HK-2 (cell line): ENCODE results near the gene NCOA5.

Experiments
- DNase-seq: peaks from one replicate; pipeline ENCODE4 v3.0.0-alpha.2; 2018; ENCODE audit not compliant: unreplicated experiment

NCOA5 gene

DNA sequence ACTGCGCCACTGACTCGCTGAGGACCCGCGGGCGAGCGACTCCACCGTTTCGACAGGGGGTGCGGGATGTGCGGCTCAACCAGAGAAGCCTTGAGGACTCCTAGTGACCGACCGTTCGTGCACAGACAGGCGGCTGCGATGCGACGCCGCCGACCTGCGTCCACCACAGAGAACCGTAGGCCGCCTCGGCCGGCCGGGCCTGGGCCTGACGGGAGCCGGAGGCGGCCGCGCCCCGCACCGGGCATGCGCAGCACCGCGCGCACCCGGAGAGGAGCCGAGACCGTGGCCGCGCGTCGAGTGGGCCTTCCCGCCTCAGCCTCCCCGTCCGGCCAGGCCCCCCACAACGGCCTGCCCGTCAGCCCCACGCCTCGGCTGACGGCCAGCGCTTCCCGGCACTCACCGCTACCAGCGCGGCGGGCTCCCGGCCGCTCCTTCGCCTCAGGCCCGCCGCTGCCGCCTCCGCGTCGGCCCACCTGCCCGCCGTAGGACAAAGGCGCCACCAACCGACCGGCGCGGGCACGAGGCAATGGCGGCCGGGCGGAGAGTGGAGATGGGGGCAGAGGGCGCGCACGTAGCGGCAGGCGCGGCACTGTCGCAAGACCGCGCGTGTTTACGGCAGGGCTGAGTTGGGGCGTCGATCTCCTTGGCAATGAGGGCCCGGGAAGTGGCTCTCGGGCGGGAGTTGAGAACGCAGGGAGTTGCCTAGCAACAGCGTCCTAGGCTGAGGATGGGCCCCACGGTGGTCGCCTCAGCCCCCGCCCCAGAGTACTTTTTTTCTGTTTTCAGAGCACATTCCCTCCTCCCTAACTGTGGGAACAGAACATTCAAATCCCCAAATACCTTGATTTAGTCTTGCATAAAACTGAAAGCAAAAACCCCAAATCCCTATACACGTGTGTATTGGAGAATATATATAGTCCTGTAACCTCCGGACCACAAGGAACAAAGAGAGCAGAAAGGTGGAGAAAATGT, at the start of gene NCOA5:
TSS of gene NCOA5 (minus strand) at position 546 of the 972 bp plus-strand sequence. CDS start 10,538 bp downstream, outside the sequence.
- peak; percentile 98 for DNase-seq

DNA sequence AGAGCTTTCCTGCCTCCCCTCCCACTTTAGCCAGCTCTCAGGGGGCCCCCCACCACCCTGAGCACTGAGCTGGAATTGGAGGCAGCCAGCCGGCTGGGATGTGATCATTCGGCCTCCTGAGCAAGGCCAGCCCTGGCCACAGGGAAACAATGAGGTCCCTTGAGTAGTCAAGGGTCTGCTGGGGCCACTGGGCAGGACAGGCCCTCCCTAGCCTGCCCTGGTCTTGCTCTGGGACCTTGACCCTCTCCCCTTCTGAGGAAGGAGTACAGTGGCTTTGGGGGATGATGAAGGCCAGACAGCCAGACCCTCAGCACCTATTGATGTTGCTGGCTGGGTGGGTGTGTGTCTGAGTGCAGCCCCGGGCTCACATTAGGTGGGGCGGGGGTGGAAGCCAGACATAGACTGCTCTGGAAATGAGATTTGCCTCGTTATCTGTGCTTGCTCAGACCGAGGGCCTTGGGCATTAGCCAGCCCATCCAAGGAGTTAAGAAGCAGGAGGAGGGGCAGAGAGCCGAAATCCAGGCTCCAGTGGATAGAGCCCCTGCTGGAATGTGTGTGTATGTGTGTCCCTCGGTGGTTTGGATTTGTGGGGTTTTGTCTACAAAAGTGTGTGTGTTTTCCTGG, 49.6 kb upstream of the NCOA5 start:
- DNase-seq = no peak

DNA sequence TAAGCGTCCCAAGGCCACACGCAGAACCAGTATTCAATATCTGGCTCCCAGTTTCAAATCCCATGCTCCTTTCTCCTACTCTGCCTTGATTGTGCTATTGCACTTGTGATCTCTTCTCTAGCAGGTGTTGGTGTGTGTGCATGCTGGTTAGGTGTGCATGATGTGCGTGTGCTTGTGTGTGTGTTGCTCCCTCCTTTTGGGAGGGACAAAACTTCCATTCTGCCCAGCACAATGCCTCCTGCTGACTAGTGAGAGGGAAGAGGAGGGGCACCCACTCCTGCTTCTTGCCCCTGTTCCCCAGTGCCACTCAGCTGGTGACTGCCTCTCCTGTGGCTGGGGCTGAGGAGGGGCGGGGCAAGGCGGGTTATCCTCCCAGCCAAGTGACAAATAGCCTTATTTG, 48.1 kb upstream of the NCOA5 start:
- no peak for DNase-seq

DNA sequence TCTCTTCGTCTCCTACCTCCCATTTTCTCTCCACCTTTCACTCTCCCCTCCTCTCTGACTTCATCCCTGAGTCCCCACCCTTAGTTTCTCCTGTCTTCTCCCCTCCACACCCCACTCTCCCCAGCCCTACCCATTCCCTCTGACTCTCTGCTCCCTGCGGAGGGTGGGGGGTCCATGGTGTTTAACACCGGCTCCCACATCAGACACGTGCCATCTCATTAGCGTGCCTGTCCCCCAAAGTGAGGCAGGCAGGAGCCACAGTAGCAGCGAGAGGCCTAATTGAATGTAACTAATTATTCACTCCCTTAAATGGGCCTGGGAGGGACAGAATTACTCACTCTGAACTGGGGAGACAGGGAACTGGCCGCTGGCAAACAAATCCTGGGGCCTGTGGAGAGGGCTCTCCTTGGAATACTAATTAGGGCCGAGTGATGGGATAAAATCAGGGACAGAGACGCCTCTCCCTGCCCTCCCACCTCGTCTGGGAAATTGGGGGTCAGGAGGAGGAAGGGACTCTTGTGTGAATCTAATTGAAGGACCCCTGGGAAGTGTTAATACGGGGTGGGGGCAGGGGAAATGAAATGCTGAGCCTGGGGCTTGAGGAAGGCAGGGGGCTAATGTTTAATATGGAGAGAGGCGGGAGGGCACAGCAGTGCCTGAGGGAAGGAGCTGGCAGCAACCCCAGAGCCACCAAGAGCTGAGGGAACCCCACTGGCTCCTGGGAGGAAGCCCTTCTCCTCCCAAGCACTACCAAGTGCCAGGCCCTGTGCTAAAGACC, 46.3 kb upstream of the NCOA5 start:
- no peak for DNase-seq

DNA sequence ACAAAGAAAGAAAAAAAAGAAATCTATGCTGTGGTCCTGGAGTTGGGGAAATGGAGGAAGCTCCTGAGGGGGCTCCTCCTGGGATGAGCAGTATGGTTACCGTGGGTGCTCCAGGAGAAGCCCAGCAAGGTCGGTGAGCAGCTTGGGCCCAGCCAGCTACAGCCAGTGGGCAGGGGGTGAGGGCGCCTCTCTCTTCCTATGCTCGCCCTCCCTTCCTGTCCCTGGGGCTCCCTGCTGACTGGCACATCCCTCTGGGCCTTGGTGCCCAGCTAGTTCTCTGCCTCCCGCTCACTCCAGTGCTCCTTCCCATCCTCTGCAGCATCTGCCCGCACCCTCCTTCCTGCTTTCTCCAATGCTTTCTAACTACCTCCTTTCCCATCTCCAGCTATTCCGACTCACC, 45.0 kb upstream of the NCOA5 start:
- no peak for DNase-seq

DNA sequence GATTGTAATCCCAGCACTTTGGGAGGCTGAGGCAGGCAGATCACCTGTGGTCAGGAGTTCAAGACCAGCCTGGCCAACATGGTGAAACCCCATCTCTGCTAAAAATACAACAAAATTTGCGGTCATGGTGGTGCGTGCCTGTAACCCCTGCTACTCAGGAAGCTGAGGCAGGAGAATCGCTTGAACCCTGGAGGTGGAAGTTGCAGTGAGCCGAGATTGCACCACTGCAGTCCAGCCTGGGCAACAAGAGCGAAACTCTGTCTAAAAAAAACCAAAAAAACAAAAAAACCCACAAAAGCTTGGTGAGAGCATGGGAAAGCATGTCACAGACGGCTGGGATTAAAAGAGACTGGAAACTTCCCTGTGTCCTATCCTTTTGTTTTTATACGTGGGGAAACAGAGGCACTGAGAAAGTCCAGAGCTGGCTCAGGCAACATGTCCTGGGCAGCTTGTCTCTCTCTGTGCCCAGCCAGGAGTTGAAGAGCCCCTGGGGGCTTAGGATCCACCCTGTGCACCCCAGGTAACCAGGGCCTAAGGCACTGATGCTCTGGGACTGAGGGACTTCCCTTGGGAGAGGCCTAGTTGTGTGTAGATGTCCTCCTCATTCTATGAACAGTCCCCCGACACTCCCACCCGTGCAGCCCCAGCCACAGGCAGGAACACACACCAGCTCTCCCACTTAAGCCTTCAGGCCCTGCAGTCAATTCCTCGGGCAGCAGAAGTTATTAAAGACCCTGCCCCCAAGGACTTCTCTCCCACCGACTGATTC, 44.3 kb upstream of the NCOA5 start:
- DNase-seq = no peak

DNA sequence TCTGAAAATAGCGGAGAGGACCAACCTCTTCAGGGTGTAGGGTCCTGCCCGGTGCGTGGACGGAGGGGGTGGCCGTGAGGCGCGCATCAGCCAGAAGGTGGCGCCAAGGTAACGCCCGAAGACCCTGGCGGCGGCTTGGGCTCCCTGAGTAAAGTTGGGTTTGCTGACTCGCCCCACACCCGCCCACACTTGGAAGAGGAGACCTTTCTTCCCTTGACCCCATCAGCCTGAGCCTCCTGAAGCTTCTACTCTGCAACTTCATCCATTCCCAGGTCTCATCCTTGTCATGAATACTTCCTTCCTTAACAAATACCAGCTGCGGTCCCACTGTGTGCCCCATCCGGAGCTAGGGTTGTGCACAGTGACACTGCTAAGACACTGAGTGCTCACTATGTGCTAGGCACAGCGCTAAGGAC, 43.0 kb upstream of the NCOA5 start:
- peak; percentile 77 for DNase-seq

DNA sequence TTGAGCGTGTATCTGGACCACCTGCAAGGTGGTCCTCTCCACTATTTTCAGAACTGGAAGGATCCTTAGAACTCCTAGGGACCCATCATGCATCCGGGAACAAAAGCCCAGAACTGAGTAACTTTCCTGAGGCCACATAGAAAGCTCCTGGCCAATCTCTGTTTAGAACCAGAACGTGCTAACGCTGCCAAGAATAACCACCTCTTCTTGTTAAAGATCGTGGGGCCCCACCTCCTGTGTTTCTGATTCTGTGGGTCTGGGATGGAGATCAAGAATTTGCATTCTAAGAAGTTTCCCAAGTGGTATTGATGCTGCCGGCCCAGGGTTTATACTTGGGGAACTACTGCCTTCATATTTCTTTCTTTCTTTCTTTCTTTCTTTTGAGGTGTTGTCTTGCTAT, 41.6 kb upstream of the NCOA5 start:
- DNase-seq = no peak

DNA sequence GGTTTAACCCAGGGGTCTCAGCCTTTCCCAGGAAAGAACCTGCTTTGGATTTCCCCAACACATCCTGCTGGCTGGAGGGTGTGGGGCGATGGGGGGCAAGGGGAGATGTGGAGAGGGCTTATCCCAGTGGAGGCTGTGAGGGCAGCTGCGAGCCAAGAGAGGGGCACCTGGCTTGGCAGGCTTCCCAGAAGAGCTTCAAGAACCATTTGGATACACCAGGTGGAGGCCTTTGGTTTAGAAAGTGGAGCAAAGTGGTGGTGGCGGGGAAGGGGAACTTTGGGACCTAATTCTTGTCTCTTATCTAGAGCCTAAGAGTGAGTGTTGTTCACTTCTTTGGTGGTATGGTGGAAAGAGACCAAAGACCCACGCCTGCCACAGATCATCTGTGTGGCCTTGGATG, 40.8 kb upstream of the NCOA5 start:
- no peak for DNase-seq

DNA sequence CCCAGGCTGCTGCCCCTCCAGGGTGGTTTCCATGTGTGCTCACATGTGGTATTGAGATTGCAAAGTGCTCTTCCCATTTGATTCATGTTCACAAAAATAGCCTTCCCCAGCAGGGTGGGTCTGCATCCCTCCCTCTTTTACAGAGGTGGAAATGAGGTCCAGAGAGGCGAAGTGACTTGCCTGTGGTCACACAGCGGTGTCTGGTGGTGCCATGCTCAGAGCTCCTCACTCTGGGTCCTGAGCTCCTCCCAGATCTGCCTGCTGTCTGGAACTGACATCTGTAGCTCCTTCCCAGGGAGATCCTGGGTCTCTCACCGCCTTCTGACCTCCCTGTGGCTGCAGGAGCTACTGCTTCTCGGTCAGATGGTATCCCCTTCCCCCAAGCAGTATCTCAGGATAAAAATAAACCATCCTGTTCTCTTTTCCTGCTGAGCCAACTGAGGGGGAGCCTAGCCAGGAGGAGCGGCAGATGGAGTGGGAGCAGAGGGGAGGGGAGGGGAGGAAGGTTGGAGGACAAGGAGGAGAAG, 40.3 kb upstream of the NCOA5 start:
- DNase-seq = no peak

DNA sequence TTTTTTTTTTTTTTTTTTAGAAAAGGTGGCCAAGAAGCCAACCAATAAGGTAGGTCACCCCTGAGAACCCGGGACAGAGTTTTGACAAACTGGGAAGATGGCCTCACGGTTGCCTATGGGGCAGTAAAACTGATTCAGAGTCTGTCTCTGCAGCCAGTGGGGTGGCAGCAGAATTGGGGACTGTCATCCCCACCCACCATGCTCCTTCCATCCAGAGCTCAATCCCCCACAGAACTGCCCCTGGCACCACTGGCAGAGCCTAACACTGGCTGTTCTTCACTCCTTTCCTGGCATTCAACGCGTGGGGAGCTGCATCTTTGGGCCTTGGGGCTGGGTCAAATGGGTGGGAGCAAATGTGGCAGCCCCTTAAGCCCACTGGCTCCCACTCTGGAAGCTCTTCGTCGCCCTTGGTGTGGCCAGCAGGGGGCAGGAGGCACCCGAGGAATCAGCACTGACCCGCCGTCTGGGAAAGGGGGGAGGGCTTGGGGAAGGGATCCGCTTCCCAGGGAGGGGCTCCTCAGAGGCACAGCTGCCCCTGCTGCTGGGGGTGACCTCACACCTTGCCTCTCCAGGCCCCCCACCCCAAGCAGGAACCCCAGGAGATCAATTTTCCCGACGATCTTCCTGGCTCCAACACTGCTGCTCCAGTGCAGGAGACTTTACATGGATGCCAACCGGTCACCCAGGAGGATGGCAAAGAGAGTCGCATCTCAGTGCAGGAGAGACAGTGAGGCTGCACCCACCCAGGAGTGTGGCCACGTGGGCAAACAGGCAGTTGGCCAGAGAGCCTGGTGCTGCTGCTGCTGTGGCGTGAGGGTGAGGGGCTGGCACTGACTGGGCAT, 38.8 kb upstream of the NCOA5 start:
- no peak for DNase-seq

DNA sequence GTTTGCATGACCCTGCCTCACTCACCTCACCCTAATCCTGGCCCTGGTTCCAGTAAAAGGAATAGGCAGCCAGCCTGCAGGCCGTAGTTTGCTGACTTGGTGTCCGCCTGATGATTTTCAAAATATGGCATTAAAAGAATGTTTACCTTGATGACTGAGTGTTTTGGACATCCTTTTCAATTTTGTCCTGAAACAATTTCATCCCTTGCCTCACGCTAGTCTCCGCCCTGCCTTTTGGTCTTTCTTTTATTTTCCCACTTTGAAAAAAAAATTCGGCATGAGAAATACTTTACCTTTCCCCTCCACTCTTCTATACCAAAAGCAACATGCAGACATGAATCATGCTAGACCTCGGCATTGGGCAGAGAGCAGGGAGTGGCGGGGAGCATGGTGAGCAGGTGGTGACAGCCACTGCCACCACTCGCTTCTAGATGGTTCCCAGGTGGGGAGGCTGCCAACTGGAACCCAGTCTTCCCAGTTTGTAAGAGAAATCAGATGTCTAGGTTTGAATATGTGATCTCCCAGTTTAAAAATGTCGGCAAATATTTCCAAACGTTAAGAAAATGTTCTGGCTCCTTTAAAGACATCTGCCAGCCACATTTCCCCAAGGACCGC, 37.7 kb upstream of the NCOA5 start:
- DNase-seq = no peak

DNA sequence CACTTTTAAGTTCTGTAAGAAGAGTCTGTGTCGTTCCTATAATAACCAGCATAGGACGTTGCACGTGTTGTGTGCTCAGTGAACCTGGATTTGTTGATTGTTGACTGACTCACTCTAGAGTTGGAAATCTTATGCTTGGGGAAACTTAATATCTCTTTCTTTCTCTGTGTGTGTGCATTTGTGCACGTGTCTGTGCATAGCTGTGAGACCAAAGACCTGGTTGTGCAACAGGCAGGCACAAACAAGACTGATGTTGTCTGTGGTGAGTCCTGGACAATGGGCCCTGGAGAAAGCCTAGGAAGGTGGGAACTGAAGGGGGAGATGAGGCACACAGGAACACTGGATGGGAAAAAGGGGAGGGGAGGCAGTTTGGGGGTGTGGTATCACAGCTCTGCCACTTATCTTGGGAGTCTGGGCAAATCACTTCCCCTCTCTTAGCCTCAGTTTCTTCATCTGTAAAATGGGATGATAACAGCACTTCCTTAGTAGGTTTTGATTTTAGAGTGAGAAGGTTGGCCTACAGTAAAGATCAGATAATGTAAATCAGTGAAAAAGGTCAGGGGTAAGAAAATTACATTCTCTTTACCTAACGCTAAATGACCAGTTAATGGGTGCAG, 36.8 kb upstream of the NCOA5 start:
- DNase-seq = no peak

DNA sequence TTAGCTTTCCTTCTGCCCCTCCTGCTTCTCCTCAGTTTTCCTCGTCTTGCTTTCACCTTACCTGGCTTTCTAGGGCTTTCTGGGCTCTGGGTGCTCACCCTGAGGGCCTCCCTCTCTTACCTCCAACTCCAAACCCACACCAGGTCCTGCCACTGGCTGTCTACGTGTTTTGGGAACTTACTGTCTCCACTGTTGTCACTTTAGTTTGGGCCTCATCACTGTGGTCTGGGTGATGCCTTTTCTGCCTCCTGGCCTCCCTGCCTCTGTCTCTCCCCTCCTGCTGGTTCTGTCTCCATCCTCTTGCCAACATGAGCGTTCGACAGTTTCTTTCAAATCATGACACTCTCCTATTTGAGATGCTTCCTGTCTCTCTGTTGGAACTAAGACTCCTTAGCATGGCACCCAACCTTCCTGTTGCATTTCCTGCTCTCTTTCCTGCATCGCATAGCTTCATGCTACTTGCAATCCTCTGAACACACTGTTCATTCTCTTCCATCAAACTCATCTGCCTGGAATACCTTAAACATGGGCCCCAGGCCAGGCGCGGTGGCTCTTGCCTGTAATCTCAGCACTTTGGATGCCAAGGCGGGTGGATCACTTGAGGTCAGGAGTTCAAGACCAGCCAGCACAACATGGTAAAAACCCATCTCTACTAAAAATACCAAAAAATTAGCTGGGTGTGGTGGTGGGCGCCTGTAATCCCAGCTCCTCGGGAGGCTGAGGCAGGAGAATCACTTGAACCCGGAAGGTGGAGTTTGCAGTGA, 33.9 kb upstream of the NCOA5 start:
- no peak for DNase-seq

DNA sequence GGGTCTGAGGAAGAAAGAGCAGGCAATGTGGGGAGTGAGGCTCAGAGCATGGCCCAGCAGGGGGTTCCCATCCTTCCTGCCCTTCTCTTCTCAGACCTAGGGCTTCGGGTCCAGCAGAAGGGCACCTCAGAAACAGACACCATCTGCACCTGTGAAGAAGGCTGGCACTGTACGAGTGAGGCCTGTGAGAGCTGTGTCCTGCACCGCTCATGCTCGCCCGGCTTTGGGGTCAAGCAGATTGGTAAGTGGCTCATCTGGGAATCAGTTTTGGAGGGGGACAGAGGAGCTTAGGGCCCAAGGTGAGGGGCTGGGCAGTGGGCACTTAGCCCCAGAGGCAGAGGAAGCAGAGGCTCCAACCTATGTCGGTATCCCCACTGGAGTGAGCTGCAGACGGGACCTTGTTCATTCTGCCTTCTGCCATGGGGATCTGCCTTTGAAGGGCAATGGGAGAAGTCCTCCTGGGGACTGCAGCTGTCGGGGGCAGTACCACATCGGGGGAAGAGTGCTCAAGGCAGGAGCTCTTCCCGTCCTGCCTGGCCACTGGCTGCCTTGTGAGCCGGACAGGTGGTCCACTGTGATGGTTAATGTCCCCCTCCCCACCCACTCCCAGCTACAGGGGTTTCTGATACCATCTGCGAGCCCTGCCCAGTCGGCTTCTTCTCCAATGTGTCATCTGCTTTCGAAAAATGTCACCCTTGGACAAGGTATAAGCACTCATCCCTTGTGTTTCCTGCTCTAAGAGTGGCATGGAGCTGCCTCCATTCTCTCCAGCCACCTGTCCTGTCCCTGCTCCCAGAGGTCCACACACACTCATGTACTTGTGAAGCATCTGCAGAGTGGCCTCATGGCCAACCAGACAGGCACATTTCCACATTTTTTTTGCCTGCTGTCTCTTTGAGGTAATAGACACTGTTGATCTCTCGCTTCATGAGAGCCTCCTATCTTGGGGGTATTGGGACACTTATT, 33.0 kb upstream of the NCOA5 start:
- DNase-seq = no peak

DNA sequence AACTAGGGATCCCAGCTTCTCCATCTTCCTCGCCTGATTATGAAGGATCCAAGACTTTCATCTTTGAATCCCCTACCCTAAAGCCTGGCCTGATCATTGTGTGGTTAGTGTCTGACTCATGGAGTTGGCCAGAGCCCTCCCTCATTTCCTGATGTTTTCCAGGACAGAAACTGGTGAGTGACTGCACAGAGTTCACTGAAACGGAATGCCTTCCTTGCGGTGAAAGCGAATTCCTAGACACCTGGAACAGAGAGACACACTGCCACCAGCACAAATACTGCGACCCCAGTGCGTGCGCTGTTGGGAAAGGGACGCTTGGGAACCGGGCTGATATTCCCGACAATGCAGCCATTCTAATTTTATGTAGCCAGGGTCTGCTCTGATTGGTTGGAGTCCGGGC, 32.3 kb upstream of the NCOA5 start:
- DNase-seq = peak; percentile 66

DNA sequence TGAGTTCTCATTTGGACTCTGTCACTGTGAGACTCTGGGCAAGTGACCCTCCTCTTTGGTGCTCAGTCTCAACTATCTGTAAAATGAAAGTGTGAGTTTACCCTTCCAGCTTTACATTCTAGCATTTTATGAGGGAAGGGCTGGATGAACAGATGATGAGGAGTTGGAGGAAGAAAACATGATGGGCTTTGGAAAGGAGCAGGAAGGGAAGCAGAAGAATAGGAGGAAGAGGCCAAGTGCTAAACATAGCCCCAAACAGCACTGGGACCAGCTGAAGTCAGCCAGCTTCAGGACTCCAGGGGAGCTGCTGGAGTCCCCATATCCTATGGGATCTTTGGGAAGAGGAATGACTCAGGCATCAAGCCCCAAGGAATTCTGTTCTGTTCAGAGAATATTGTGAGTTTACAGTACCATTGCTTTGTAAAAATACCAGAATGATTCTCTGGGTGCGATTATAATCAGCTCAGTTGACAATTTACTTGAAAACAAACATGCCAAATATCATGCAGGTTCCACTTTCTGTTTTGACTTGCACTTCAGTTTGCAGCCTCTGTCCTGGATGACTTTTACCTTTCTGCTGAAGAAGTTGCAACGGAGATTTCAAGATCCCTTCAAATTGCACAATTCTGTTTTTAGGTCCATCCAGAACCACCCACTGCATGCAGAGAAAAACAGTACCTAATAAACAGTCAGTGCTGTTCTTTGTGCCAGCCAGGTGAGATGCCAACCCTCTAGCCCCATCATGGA, 31.6 kb upstream of the NCOA5 start:
- DNase-seq = no peak
